Kidney (tissue), 14 donors: ENCODE measurements around the gene CIB2. TPM values are rescaled to one million over a fixed set of nuclear protein-coding genes. Genes with fewer than 3 reads are reported as not detected.

Experiments
- DNase-seq, 5 donors: peaks; one replicate each; pipeline ENCODE4 v3.0.0-alpha.2; 2013 to 2020
- FAIRE-seq: peaks from 2 replicates; lab custom pipeline; 2012; peaks lifted over from hg19 to GRCh38; lab: Jason Lieb, UNC
- H3K27ac ChIP-seq, 2 donors: one replicate each; pipeline ENCODE4 v1.7.0; 2013; ENCODE audit warnings: low read depth in 2 of 2, low read length in 2 of 2, inconsistent platforms in 1 of 2
- H3K27me3 ChIP-seq: one replicate; pipeline ENCODE4 v1.7.1; 2013; ENCODE audit warnings: low read length, inconsistent platforms; ENCODE audit not compliant: control insufficient read depth, insufficient read depth
- H3K36me3 ChIP-seq, 3 donors: one replicate each; pipeline versions ENCODE4 v1.7.0 to v1.7.1; 2013; ENCODE audit warnings: low read length in 3 of 3, control low read depth in 1 of 3, inconsistent platforms in 1 of 3; ENCODE audit not compliant: insufficient read depth in 3 of 3, control insufficient read depth in 2 of 3
- H3K4me1 ChIP-seq, 3 donors: one replicate each; pipeline versions ENCODE4 v1.7.0 to v1.7.1; 2013; ENCODE audit warnings: low read length in 3 of 3, inconsistent platforms in 1 of 3, low read depth in 1 of 3; ENCODE audit not compliant: control insufficient read depth in 2 of 3, insufficient read depth in 2 of 3
- H3K4me3 ChIP-seq, 3 donors: one replicate each; pipeline versions ENCODE4 v1.7.0 to v1.8.1; 2013; ENCODE audit warnings: low read length in 3 of 3, control low read depth in 1 of 3, inconsistent platforms in 1 of 3
- H3K9ac ChIP-seq, 3 donors: one replicate each; pipeline versions ENCODE4 v1.7.0 to v1.7.1; 2013; ENCODE audit warnings: low read length in 3 of 3, control low read depth in 1 of 3, inconsistent platforms in 1 of 3
- H3K9me3 ChIP-seq, 3 donors: one replicate each; pipeline versions ENCODE4 v1.7.0 to v1.7.1; 2013; ENCODE audit warnings: low read length in 3 of 3, control low read depth in 1 of 3, inconsistent platforms in 1 of 3; ENCODE audit not compliant: control insufficient read depth in 2 of 3, insufficient read depth in 1 of 3
- intact Hi-C: fragments of 100-400 bp; cut with DNase I; formaldehyde crosslinking; loops from one replicate; pipeline ENCODE4 v1.11.1; 2022
- polyA plus RNA-seq: library from polyadenylated mRNA; stranded (reverse); fragments of 350-450 nt; fragmentation: Illumina TruSeq; extraction: RNeasy Lipid Tissue Mini Kit (QIAGEN cat#74804); gene quantifications from one replicate; pipeline ENCODE4 v1.2.3, GENCODE V29; 2014; ENCODE audit warnings: low read depth, low replicate concordance; ENCODE audit not compliant: insufficient read depth
- total RNA-seq: library from RNA; stranded (reverse); fragmentation: NEBNext Ultra II Directional; extraction: Animal tissue kit (Norgen Biotek cat#: 25700); gene quantifications from one replicate; pipeline ENCODE4 v1.2.1, GENCODE V29; 2021
- TF ChIP-seq, protein P1 (sequence below): IDR thresholded peaks from 3 replicates; pipeline ENCODE4 v1.5.1; 2012; ENCODE audit warnings: mild to moderate bottlenecking, moderate library complexity, borderline replicate concordance; ENCODE audit not compliant: insufficient read depth; ENCODE audit errors: extremely low read depth
- donor health status: control.
- donor health status: control.
- donor health status: control.
- donor health status: control.
- donor health status: control.
- donor health status: DM: yes; HTN: yes; CAD: no.
- donor health status: Normal renal cell carcinoma (clear cell type).

The CIB2 gene
- total and polyA plus RNA-seq, 2 donors from 2014 or later: 13.7 to 29.9 TPM

DNA sequence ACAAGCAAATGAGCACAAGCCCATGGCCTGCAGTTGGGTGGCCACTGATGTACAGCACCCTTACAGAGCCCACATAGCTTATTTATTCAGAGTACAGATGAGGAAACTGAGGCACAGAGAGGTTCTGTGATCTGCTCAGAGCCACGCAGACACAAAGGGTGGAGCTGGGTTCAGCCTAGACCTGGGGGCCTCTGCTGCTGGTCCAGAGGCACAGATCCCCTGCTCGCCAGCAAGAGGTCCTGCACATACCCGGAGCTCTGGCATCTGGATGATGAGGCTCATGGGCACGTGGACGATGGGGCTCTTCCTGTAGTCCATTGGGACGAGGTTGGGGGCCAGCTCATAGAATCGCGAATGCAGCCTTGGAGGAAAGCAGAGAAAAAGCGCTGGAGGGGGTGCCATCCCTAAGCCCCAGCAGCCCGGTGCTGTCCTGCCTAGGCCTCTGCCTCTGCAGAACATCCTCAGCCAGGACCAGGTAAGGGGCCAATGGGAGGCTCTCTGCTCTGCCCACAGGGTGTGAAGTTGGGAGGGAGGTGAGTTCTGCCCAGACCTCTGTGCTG lies 20.2 kb downstream of the CIB2 start:
- TF ChIP-seq, protein P1, sequence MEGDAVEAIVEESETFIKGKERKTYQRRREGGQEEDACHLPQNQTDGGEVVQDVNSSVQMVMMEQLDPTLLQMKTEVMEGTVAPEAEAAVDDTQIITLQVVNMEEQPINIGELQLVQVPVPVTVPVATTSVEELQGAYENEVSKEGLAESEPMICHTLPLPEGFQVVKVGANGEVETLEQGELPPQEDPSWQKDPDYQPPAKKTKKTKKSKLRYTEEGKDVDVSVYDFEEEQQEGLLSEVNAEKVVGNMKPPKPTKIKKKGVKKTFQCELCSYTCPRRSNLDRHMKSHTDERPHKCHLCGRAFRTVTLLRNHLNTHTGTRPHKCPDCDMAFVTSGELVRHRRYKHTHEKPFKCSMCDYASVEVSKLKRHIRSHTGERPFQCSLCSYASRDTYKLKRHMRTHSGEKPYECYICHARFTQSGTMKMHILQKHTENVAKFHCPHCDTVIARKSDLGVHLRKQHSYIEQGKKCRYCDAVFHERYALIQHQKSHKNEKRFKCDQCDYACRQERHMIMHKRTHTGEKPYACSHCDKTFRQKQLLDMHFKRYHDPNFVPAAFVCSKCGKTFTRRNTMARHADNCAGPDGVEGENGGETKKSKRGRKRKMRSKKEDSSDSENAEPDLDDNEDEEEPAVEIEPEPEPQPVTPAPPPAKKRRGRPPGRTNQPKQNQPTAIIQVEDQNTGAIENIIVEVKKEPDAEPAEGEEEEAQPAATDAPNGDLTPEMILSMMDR: no peak
- DNase-seq: peak in 1 of 5 donors; percentile 49
- Histone ChIP-seq H3K4me1 (no peaks in the 10 kb centered on the region), H3K9me3 (no peaks in the 10 kb centered on the region), H3K27ac (no peak overlapping the region), H3K4me3 (no peak overlapping the region), H3K9ac (no peak overlapping the region), H3K27me3 (no peaks in the 10 kb centered on the region), H3K36me3 (no peaks in the 10 kb centered on the region)
- intact Hi-C loops: no loop called here
- no peak for FAIRE-seq

GRCh38 chr15:78110096-78110495 lies 21.1 kb downstream of the CIB2 start:
- intact Hi-C loops: no loop called here
- Histone ChIP-seq H3K4me1 (peaks cover 0 to 2% (median 0%) of the 10 kb centered on the region in 3 donors), H3K4me3 (no peak overlapping the region), H3K27ac (no peak overlapping the region), H3K36me3 (no peaks in the 10 kb centered on the region), H3K9ac (no peak overlapping the region), H3K27me3 (no peaks in the 10 kb centered on the region), H3K9me3 (no peaks in the 10 kb centered on the region)
- DNase-seq (no peak), FAIRE-seq (no peak)
- TF ChIP-seq, protein P1: no peak

GRCh38 chr15:78109156-78109555 lies 22.1 kb downstream of the CIB2 start:
- Histone ChIP-seq H3K4me3 (no peak overlapping the region), H3K36me3 (no peaks in the 10 kb centered on the region), H3K27ac (no peak overlapping the region), H3K9ac (no peak overlapping the region), H3K9me3 (no peaks in the 10 kb centered on the region), H3K4me1 (peaks cover 0 to 2% (median 0%) of the 10 kb centered on the region in 3 donors), H3K27me3 (no peaks in the 10 kb centered on the region)
- TF ChIP-seq, protein P1: no peak
- FAIRE-seq (no peak), DNase-seq (no peak)
- intact Hi-C loops: loop anchor here (5.0 kb wide), 1 partner anchor 142 kb away; no protein-coding TSS in a partner anchor
